Prostate gland (tissue), 2 donors: Measurements from ENCODE around the gene SYT17.

ENCODE experiments used
- CTCF ChIP-seq, 4 experiments: fragments of 200-600 bp in 2 of 4; fragments of 450-650 bp in 2 of 4; sonication (generic) in 2 of 4; IDR thresholded peaks; 1 replicate in 3 of 4; 2 replicates in 1 of 4; pipeline ENCODE4 v1.5.1; 2016 to 2019; ENCODE audit warnings: antibody characterized with exemption in 4 of 4, mild to moderate bottlenecking in 2 of 4, moderate library complexity in 2 of 4
- POLR2A ChIP-seq: fragments of 450-650 bp; IDR thresholded peaks from one replicate; pipeline ENCODE4 v1.6.1; 2016; ENCODE audit warnings: antibody characterized with exemption, mild to moderate bottlenecking
- POLR2AphosphoS5 ChIP-seq: sonication (generic); formaldehyde crosslinking; IDR thresholded peaks from one replicate; pipeline ENCODE4 v1.6.1; 2017; ENCODE audit warnings: antibody characterized with exemption

GRCh38 chr16:19278403-19278802, 110.4 kb downstream of the SYT17 start:
- TF ChIP-seq CTCF (IDR thresholded peaks at IDR 0.05), result no peak
- TF ChIP-seq POLR2A, result no peak
- no peak for TF ChIP-seq POLR2AphosphoS5
